CD4-positive, alpha-beta T cell treated with Interleukin-15 for 4 hours (primary cell): ENCODE data around the gene CEP192.
"Not testable (repeated sequence)": the region's sequence is repeated elsewhere in the genome, so short reads cannot be mapped to it uniquely, and the experiment has no call there.

ENCODE experiments used
- DNase-seq: peaks from one replicate; pipeline ENCODE4 v3.0.0-alpha.2; 2020; ENCODE audit warnings: low spot score

The CEP192 gene

DNA sequence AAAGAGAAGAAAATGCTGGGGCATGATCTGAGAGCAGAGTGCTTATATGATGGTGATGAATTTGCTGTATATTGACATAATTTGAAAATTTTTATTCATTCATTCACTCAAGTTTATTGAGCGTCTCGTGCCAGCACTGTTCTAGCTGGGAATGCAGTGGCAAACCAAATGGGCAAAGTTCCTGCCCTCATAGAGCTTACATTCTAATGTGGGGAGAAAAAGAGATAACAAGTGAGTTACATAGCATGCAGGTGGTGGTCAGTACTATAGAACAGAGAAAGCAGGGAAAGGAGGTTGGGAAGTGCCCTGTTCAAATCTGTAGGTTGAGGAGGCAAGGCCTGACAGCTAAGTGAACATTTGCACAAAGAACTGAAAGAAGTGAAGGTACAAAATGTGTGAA, 4.3 kb downstream of the CEP192 start:
- no peak for DNase-seq

DNA sequence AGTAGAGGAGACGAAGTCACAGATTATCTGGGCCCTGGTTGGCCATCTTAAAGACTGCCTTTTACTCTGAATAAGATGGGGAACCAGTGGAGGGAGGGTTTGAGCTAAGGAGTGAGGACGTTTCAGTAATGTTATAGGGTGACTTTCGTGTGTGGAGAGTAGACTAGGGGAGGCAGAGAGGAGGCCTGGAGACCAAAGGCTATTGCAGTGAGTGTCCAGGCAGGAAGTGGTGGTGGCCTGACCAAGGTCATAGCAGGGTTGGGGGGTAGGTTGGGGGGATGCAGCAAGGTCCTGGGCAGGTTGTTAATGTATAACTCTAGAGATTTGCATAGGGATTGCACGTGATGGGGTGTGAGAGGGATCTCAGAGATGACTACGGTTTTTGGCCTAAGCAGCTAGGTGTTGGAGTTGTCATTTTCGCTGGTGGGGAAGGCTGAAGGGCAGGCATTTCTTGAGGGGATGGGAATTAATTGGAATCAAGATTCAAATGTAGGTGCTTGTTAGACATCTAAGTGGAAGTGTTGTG, 4.9 kb downstream of the CEP192 start:
- DNase-seq: no peak

DNA sequence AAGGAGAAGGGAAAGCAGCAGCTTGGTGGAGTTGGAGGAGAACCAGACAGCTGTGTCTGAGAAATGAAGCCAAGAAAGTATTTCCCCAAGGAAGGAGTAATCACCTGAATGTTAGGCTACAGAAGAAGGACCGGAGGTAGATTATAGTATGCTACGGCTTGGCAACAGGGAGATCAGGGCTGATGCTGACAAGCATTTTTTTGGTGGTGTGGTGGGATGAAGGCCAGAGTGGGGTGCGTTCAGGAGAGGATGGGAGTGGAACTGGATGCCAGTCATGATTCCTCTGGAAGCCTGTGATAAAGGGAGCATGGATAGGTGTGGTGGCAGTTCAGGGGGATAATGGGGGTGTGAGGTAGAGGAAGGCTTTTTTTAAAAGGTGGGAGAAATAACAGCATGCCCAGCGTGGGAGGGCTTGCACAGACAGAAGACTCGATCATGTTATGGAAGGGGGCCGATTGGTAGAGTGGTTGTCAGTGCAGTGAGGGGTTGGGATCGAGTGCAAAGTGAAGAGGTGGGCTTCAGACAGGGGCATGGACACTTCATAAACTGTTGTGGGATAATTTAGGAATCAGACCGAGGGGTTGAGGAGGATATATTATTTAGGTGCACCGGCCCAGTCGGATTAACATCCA, 5.6 kb downstream of the CEP192 start:
- no peak for DNase-seq

DNA sequence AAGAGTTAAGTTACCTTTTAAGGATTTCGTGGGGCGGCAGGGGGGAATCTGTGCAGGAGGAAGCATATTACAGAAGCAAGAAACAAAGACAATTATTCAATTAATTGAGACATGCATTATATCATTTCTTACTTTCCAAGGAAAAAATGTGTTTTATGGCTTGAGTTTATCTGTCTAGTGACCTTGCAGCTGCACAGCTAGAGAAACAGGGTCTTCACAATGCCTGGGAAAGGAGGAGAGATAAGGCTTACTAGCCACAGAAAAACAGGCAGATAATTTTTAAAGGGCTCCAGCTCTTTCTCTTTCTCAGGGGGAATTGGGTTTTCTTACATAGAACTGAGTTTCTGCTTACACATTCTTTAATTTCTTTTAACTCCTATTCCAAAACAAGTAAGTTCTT, 6.2 kb downstream of the CEP192 start:
- DNase-seq: not testable (repeated sequence)

DNA sequence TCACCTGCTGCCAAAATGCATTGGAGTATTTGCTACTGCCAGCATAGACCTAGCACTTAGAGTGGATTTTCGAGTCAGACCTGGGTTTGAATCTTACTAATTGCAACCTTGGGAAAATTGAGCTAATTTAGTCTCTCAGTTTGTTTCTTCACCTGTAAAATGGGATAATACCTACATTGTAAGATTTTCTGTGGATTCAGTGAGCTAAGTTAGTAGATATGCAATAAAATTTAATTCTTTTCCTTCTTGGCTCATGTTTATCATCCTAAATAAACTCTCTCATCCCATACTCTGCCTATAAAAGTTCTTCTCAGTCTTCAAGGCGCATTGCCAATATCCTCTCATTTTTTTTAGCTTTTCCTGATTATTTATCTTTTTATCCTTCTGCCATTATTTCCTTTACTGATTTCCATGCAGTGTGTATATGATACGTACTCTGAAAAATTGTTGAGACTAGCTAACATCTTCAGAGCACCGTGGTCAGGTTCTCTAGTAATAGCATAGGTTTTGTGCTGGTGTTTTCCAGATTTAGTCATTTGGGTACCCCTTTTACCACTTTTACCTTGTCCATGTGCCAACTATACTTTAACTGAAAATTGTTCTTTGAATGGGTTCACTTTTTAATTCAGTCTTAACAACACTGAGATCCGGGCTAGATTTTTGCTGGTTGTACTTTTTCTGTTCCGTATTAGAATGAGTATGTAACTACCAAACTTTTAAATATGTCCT, 7.3 kb downstream of the CEP192 start:
- no peak for DNase-seq

DNA sequence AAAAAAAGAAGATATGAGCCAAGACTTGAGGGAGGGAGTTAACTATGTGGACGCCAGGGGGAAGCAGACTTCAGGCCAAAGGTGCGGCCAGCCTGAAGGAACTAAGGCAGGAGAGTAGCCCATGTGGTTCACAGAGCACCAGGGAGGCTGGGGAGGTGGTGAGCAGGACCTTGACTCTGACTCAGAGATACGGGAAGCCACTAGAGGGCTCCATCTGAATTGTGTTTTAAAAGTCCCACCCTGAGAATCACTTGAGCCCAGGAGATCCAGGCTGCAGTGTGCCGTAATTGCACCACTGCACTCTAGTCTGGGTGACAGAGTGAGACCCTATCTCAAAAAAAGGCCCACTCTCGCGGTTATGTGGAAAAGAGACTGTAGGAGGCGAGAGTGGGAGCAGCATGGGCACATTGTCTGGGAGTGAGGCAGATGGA, 12.3 kb downstream of the CEP192 start:
- peak; percentile 9 for DNase-seq

DNA sequence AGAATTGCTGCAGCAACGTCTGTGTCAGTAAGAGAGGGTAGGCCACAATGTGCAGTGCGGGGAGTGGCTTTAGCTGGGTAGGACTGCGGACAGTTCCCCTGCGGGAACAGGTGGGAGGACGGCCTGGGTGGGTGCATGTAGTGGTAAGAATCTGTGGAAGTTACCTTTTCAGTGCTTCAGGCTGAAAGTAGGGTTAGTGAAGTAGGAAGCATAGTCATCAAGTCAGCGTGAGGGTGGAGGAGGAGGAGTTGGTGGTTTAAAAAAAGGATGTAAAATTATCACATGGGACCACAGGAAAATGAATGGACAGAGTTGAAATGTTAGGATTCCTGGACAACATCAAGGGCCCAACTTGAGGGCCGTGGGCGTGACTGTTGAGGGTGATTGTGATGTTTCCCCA, 13.2 kb downstream of the CEP192 start:
- no peak for DNase-seq

DNA sequence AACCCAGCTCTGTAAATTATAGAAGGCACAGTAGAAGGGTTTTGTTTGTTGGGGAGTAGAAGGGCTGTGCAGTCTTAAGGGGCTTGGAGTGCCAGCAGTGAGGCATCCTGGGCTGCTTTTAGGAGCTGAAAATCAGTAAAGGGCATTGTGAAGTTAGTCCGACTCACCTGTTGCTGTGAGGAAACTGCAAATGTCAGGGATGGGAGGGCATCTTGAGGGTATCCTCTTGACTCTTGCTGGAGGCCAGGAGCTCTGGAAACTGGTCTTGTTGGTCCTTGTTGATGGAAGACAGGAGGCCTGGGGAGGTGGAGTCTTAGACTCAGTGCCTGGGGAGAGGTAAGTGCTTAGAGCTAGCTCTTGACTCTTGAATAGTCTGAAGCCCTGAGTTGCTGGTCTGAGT, 14.1 kb downstream of the CEP192 start:
- DNase-seq: no peak

DNA sequence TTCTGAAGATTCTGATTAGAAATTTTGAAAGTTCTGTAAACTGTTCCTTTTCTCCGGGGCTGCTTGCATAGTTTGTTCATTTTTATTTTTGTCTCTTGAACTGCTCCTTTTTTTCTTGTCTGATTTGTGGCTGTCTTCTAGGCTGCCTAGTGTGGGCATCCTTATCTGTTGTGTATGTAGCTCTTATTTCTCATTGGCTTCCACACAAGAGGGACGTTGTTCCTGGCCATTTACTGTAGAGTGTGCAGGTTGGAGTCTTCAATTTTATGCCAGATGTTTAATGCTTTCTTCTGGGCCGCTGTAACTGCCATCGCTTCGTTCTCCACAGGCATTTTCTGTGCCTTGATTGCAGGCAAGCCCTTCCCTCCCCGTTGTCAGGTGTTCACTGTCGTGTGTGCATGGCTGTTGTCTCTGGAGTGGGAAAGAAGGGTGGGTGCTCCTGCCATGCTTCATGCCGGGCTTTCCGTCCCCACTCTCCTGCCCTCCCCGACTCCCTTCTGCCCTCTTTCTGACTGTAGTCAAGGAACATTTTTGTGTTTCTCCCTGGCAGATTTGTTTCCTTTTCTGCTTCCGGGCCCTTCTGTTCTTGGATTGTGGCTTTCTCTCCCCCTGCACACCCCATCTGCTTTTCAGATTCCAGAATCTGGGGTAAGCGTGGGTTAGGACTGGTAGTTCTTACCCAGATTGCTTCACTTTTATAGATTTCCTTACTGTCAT, 15.5 kb downstream of the CEP192 start:
- DNase-seq: no peak

DNA sequence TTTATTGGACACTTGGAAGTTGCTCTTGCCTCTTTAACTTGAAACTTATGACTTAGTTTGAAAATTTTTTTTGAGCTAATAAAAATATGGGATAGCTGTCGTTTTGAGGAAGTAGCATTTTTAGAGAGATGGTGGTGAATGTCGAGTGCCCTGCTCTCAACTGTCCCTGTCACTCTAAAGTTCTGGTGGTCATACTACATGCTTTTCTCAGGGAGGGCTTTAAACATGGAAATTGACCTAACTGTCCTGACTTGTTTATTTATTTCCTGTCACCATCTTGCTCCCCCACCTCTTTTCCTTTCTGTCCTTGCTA, 16.0 kb downstream of the CEP192 start:
- DNase-seq: no peak

DNA sequence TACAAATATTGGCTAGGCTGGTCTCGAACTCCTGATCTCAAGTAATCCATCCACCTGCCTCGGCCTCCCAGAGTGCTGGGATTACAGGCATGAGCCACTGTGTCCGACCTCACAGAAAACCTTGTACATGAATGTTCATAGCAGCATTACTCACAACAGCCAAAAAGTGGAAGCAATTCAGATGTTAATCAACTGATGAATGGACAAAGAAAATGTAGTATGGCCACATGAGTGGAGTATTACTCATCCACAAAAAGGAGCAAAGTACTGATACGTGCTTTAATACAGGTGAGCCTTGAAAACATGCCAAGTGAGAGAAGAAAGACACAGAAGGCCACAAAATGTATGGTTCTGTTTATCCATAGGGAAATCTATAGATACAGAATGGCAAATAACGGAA, 20.6 kb downstream of the CEP192 start:
- DNase-seq: no peak

DNA sequence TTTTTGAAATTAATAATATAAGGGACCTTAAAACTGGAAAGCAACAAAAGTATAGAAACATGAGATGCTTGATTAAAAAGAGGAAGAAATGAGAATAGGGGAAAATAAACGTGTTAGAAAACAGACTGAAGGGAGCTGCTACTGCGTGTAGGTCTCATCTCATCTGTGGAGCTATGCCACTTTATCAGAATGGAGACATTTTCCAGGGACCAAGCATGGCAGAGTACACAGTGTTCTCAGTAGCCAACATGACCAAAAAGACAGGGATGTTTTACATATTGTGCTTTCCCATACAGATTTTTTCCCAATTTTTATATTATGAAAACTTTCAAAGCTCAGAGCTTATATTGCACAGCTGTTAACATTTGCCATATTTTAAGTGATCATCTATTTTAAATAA, 23.1 kb downstream of the CEP192 start:
- DNase-seq: no peak

DNA sequence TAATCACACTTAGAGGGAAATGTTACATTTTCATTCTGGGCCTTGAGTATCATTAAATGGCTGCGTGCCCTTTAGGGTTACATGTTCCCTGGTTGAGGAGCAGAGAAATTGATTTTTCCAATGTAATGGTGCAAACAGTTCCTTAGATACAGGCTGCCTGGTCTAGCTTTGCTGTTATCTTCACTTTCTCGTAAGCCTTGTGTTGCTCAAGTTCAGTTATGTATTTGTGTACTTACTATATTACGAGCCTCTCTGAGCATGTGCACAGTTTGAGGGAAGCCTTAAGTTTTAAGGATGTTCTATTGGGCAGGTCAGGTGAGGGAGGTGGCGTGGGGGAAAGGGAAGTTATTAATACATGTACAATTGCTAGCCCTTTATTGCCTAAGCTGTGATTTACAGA, 23.7 kb downstream of the CEP192 start:
- no peak for DNase-seq

DNA sequence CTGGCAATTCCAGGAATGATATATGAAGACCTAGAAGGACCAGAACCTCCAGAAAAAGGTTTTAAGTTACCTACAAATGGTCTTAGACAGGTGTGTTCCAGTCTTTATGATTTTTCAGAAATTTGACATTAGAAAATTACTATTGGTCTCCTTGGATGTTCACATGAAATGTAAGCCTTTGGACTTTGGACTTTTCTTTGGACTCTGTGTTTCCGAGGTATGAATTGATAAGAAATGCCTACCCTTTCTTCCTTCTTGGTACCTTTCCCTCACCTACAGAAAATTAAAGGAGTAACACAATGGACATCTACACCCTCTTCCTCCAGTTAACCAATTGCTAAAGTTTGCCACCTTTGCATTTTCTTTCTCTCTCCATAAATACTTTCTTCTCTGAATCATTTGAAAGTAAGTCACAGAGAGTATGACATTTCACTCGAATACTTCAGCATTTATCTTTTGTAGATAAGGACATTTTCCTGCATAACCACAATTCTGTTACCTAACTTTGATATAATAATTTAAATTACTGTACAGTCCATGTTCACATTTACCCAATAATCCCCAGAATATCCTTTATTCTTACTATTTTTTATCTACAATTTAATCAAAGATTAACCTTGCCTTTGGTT, 26.2 kb downstream of the CEP192 start:
- DNase-seq: no peak

DNA sequence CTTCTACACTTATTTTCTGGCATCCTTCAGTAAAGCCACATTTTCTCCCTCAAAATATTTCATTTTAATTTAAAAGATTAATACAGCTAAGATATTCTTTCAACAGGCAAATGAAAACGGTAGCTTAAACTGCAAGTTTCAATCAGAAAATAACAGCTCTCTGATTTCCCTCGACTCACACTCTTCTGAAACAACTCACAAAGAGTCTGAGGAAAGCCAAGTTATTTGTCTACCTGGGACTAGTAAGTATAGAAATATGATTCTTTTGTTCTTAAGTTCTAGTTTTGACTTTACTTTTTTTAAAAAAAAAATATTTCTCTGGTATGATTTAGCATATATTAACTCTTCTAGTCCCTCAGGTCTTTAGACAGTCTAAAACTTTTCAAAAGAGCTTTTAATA, 27.2 kb downstream of the CEP192 start:
- DNase-seq: no peak

DNA sequence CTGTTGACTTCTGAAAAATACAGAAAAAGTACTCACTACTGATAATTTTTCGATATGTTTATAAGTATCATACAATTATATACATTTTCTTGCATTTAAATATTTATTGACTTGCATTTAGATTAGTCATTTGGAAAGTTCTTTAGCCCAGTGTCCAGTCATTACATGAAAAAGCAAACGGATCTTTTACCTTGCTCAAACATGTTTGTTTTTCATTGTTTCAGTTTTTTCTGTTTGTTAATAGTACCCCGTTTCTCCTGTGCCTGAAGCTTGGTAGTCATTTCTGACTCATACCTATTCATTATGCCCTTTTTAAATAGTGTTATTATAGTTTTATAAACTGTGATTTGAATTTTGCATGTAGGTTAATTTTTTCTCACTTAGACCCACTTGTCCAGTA, 28.1 kb downstream of the CEP192 start:
- no peak for DNase-seq

DNA sequence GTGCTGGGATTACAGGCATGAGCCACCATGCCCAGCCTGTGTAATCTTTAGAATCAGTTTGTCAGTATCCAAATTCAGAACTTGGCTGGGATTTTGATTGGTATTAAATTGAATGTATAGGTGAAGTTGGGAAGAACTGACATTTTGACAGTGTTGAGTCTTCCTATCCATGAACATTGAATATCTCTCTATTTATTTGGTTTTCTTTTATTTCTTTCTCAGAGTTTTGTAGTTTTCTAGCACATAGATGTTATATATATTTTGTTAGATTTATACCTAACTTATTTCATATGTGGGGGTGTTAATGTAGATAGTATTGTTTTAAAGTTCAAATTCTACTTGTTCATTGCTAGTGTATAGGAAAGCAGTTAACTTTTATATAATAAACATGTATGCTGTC, 31.5 kb downstream of the CEP192 start:
- DNase-seq: no peak

DNA sequence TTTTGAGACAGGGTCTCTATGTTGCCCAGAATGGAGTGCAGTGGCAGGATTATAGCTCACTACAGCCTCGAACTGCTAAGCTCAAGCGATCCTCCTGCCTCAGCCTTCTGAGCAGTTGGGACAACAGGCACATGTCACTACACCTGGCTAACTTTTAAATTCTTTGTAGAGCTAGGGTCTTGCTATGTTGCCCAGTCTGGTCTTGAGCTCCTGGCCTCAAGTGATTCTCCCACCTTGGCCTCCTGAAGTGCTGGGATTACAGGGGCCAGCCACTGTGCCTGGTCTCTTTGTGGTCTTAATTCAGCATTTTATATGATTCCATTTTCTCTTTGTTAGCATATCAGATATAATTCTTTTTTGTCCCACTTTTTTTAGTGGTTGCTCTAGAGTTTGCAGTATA, 34.1 kb downstream of the CEP192 start:
- DNase-seq: no peak

DNA sequence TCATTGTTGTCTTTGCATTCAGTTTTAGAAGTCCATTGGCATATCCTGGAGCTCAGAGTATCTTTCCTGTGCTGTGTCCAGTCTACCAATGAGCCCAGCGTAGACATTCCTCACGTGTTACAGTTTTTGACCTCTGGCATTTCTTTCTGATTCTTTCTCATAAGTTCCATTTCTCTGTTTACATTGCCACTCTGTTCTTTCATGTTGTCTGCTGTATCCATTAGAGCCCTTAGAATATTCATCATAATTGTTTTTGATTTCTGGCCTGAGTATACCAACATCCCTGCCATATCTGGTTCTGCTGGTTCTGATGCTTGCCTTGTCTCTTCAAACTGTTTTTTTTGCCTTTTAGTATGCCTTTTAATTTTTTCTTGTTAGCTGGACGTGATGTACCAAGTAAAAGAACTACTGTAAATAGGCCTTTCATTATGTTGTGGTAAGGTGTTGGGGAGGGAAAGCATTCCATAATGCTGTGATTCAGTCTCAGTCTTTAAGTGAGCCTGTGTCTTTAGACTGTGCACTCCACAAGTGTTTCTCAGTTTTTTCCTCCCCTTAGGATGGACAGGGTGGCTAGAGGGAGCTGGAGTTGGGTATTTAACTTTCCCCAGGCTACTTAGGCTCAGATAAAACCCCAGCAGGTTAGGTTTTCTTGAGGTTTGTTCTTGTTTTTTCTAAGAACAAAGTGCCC, 35.6 kb downstream of the CEP192 start:
- no peak for DNase-seq

DNA sequence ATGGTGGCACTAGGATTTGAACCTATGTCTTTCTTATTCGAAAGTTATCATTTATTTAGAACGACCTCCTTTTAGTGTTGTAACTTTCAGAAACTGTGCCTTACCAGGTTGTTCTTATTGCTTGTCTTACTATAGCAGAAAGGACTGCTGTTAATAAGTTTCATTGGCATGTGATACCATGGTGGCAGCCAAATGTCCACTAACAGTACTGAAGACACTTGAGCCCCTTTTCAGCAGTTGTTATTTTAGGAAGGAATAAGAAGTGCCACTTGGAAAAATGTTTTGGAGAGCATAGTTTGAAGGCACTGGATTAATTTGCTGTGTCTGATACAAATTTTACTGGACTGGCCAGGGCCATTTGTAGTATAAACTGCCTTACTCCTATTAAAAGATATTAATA, 37.7 kb downstream of the CEP192 start:
- no peak for DNase-seq

DNA sequence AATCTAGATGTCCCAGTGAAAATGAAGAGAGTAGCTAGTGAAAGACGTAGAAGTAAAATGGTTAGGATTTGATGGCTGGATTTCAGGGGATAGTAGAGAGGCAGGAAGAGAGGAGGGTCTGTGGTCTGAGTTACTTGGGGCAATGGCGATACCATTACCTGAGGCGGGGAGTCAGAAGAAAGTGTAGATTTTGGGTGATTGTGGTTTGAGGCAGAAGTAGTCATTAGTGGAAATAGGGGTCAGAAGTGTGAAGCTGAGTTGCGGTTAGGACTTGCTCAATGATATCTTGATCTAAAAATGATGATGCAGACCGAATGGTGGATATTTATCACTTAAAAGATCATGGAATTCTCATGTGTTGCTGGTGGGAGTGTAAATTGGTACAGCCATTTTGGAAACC, 41.0 kb downstream of the CEP192 start:
- DNase-seq: no peak

DNA sequence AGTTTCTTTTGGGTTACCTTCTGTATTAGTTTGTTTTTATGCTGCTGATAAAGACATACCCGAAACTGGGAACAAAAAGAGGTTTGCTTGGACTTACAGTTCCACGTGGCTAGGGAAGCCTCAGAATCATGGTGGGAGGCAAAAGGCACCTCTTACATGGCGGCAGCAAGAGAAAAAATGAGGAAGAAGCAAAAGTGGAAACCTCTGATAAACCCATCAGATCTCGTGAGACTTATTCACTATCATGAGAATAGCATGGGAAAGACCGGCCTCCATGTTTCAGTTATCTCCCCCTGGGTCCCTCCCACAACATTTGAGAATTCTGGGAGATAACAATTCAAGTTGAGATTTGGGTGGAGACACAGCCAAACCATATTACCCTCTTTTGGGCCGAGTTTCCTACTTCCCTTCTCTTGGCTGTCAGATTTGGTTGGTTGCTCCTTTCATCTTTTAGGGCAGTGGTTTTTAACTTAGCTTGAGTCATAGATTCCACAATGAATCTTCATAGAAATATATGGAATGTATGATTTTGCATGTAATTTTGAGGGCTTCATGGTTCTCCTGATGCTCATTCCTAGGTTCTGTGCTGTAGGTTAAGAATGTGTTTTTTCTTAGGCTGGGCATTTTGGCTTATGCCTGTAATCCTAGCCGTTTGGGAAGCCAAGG, 44.2 kb downstream of the CEP192 start:
- no peak for DNase-seq
